K562 (cell line): ENCODE measurements around the gene ROBO1. TPM values are rescaled to one million over a fixed set of nuclear protein-coding genes. Genes with fewer than 3 reads are reported as not detected.

ENCODE experiments used
- FOXK1 ChIP-seq: sonication (generic); formaldehyde crosslinking; IDR thresholded peaks from 2 replicates; pipeline ENCODE4 v1.8.0; 2022; ENCODE audit warnings: missing genetic modification reagents, mild to moderate bottlenecking, borderline replicate concordance
- JUN ChIP-seq, 2 experiments: sonication (generic) in 1 of 2; formaldehyde crosslinking in 1 of 2; IDR thresholded peaks; 2 replicates each; pipeline versions ENCODE4 v1.6.1 to v1.8.0; 2012 to 2022; ENCODE audit warnings: borderline replicate concordance in 2 of 2, mild to moderate bottlenecking in 2 of 2, improper control_type of control experiment in 1 of 2, low read depth in 1 of 2, low read length in 1 of 2, missing genetic modification reagents in 1 of 2
- KDM5B ChIP-seq: fragments of 200-600 bp; sonication (generic); IDR thresholded peaks from 2 replicates; pipeline ENCODE4 v1.6.1; 2012; ENCODE audit warnings: low read depth, mild to moderate bottlenecking, moderate library complexity, low read length, control low read depth, inconsistent platforms; ENCODE audit not compliant: insufficient replicate concordance
- PREB ChIP-seq: sonication (generic); formaldehyde crosslinking; IDR thresholded peaks from 2 replicates; pipeline ENCODE4 v1.8.1; 2023; ENCODE audit warnings: mild to moderate bottlenecking, missing genetic modification reagents
- SMARCA4 ChIP-seq: fragments of 450-650 bp; IDR thresholded peaks from 2 replicates; pipeline ENCODE4 v1.6.1; 2016
- ZBTB33 ChIP-seq: sonication (generic); formaldehyde crosslinking; IDR thresholded peaks from 2 replicates; pipeline ENCODE4 v1.8.1; 2023; ENCODE audit warnings: mild to moderate bottlenecking, missing genetic modification reagents
- ZBTB40 ChIP-seq, 2 experiments: fragments of 450-650 bp in 1 of 2; sonication (generic) in 1 of 2; formaldehyde crosslinking in 1 of 2; IDR thresholded peaks; 2 replicates each; pipeline versions ENCODE4 v1.7.1 to v1.9.0; 2016 to 2022; ENCODE audit warnings: inconsistent platforms in 1 of 2, mild to moderate bottlenecking in 1 of 2, missing genetic modification reagents in 1 of 2
- ZNF408 ChIP-seq: fragments of 250-450 bp; sonication (Bioruptor Pico); IDR thresholded peaks from 2 replicates; pipeline ENCODE4 v1.4.0; 2020; ENCODE audit warnings: low read depth, mild to moderate bottlenecking, moderate library complexity
- polyA plus RNA-seq, 8 experiments: library from polyadenylated mRNA; depleted of rRNA in 4 of 8; stranded (reverse) in 5 of 8; unstranded in 3 of 8; fragments of >200 nt; fragmentation: Nextera tagmentation in 2 of 8; fragmentation: Illumina TruSeq in 1 of 8; extraction: Ambion mirVana in 2 of 8; extraction: Trizol in 1 of 8; gene quantifications; 2 replicates each; pipeline versions ENCODE4 v1.2.1 to v1.2.3, GENCODE V29; 2011 to 2014; ENCODE audit warnings: inconsistent platforms in 1 of 8, missing spikeins in 1 of 8
- total RNA-seq, 7 experiments: library from RNA; depleted of rRNA in 6 of 7; stranded (reverse); fragments of >200 nt in 6 of 7; fragmentation: Illumina TruSeq in 2 of 7; extraction: Trizol in 2 of 7; gene quantifications; 2 replicates each; pipeline versions ENCODE4 v1.2.1 to v1.2.3, GENCODE V29; 2011 to 2021; ENCODE audit warnings: low replicate concordance in 1 of 7

ROBO1 gene
- total and polyA plus RNA-seq, 9 of the 15 experiments (the other 6 are each of a cell fraction or from before 2014, with no cell fraction given): 0.01 to 0.53 (median 0.17) TPM; not detected in 5

- TF ChIP-seq ZBTB40 (IDR thresholded peaks at IDR 0.05): no peak
- TF ChIP-seq ZBTB40 (CRISPR knock-in tag; IDR thresholded peaks at IDR 0.05): no peak
- TF ChIP-seq ZNF408 (CRISPR knock-in tag): no peak
- TF ChIP-seq FOXK1 (CRISPR knock-in tag): no peak
- TF ChIP-seq KDM5B: no peak
- TF ChIP-seq JUN (IDR thresholded peaks at IDR 0.05; ENCODE audit: borderline replicate concordance, low read depth, low read length): no peak
- TF ChIP-seq JUN (CRISPR knock-in tag; IDR thresholded peaks at IDR 0.05; ENCODE audit: borderline replicate concordance): no peak
- TF ChIP-seq PREB: no peak
- no peak for TF ChIP-seq ZBTB33 (CRISPR knock-in tag)
- TF ChIP-seq SMARCA4: no peak
These were observed 740.2 kb downstream of the ROBO1 start (continued) for GRCh38 chr3:79027593-79027992.
